K562 (cell line): ENCODE measurements around the gene TCF15. TPM values are rescaled to one million over a fixed set of nuclear protein-coding genes. Genes with fewer than 3 reads are reported as not detected.

Experiments used
- ATAC-seq: fragments of 200-7000 bp; cut with Tn5 transposase; 3 replicates; pipeline ENCODE4 v1.9.1; 2020; ENCODE audit warnings: moderate library complexity
- BruUV-seq: library from RNA; stranded (reverse); fragments of 400-500 nt; replicated peaks from 2 replicates; lab custom pipeline; 2021; lab: Mats Ljungman, UMichigan
- CTCF ChIA-PET: fragments of 300-600 bp; formaldehyde crosslinking; extraction: SDS; loops from one replicate; lab custom pipeline; 2021; ENCODE audit warnings: low intra/inter-chr PET ratio; lab: Yijun Ruan, JAX
- POLR2A ChIA-PET: fragments of 300-600, 350-650 bp; sonication (Branson Sonifier 250); formaldehyde crosslinking; extraction: SDS; loops from one replicate; lab custom pipeline; 2021; ENCODE audit warnings: antibody characterized with exemption, inconsistent platforms; lab: Yijun Ruan, JAX
- DNase-seq, 4 experiments: peaks; one replicate each; pipeline versions ENCODE4 v3.0.0 to v3.0.0-alpha.2; 2011 to 2018; ENCODE audit warnings: low spot score in 3 of 4, mixed read lengths in 3 of 4; ENCODE audit errors: extremely low read depth in 1 of 4
- FAIRE-seq: peaks from 2 replicates; lab custom pipeline; 2011; peaks lifted over from hg19 to GRCh38; lab: Jason Lieb, UNC
- H2AFZ ChIP-seq: 2 replicates; pipeline ENCODE4 v1.6.0; 2011; ENCODE audit warnings: low read depth, low read length, control low read depth, inconsistent platforms
- H3K27ac ChIP-seq: fragments of 200-600 bp; 3 replicates; pipeline ENCODE4 v1.8.0; 2011; ENCODE audit warnings: low read depth, mild to moderate bottlenecking, control low read depth, inconsistent platforms, low read length, moderate library complexity, mixed read lengths; ENCODE audit errors: extremely low read depth
- H3K27me3 ChIP-seq, 2 experiments: fragments of 300-600 bp in 1 of 2; 2 replicates in 1 of 2; 3 replicates in 1 of 2; pipeline versions ENCODE4 v1.6.0 to v1.8.0; 2011; ENCODE audit warnings: inconsistent platforms in 2 of 2, low read length in 2 of 2, mild to moderate bottlenecking in 1 of 2, mixed read lengths in 1 of 2, moderate library complexity in 1 of 2; ENCODE audit not compliant: control insufficient read depth in 2 of 2, insufficient read depth in 2 of 2
- H3K36me3 ChIP-seq: fragments of 300-600 bp; 3 replicates; pipeline ENCODE4 v1.8.0; 2011; ENCODE audit warnings: mild to moderate bottlenecking, low read length, inconsistent platforms; ENCODE audit not compliant: control insufficient read depth, insufficient read depth
- H3K4me1 ChIP-seq, 2 experiments: fragments of 200-600 bp in 1 of 2; replicated peaks in 1 of 2; 2 replicates in 1 of 2; 3 replicates in 1 of 2; pipeline versions ENCODE4 v1.5.1 to v1.8.0; 2011; ENCODE audit warnings: inconsistent platforms in 2 of 2, low read length in 2 of 2, mild to moderate bottlenecking in 1 of 2, mixed read lengths in 1 of 2, moderate library complexity in 1 of 2; ENCODE audit not compliant: control insufficient read depth in 2 of 2, insufficient read depth in 2 of 2
- H3K4me2 ChIP-seq: 2 replicates; pipeline ENCODE4 v1.6.1; 2011; ENCODE audit warnings: low read length, control low read depth, inconsistent platforms, mixed read lengths; ENCODE audit not compliant: insufficient read depth
- H3K4me3 ChIP-seq: fragments of 200-600 bp; sonication (generic), shearing (Covaris generic); 2 replicates; pipeline ENCODE4 v1.5.1; 2016; ENCODE audit warnings: control low read depth, inconsistent platforms
- H3K79me2 ChIP-seq: fragments of 200-600 bp; 3 replicates; pipeline ENCODE4 v1.8.0; 2011; ENCODE audit warnings: low read length, inconsistent platforms; ENCODE audit not compliant: control insufficient read depth, insufficient read depth
- H3K9ac ChIP-seq, 2 experiments: 2 replicates each; pipeline versions ENCODE4 v1.6.0 to v1.6.1; 2011; ENCODE audit warnings: low read depth in 2 of 2, low read length in 2 of 2, control low read depth in 1 of 2, inconsistent platforms in 1 of 2, mild to moderate bottlenecking in 1 of 2, mixed read lengths in 1 of 2; ENCODE audit not compliant: insufficient read depth in 1 of 2
- H3K9me1 ChIP-seq: one replicate; pipeline ENCODE4 v1.6.0; 2011; ENCODE audit warnings: inconsistent platforms, mild to moderate bottlenecking, low read length, moderate library complexity; ENCODE audit not compliant: control insufficient read depth, insufficient read depth
- H3K9me3 ChIP-seq: replicated peaks from 2 replicates; pipeline ENCODE4 v1.5.1; 2011; ENCODE audit warnings: low read depth, low read length, inconsistent platforms; ENCODE audit not compliant: control insufficient read depth, insufficient read depth
- H4K20me1 ChIP-seq: replicated peaks from 2 replicates; pipeline ENCODE4 v1.6.1; 2011; ENCODE audit warnings: low read length, inconsistent platforms, mixed read lengths; ENCODE audit not compliant: control insufficient read depth, insufficient read depth
- ATF7 ChIP-seq: fragments of 450-650 bp; IDR thresholded peaks from 2 replicates; pipeline ENCODE4 v1.7.1; 2014; ENCODE audit warnings: mild to moderate bottlenecking, moderate library complexity
- CREBBP ChIP-seq: IDR thresholded peaks from one replicate; pipeline ENCODE4 v1.6.1; 2012; ENCODE audit warnings: low read depth, mild to moderate bottlenecking, control low read depth, inconsistent platforms, low read length
- CTBP1 ChIP-seq: fragments of 450-650 bp; IDR thresholded peaks from 2 replicates; pipeline ENCODE4 v1.6.1; 2016; ENCODE audit warnings: borderline replicate concordance
- DPF2 ChIP-seq: fragments of 450-650 bp; IDR thresholded peaks from 2 replicates; pipeline ENCODE4 v1.6.1; 2016
- EHMT2 ChIP-seq: fragments of 450-650 bp; IDR thresholded peaks from 2 replicates; pipeline ENCODE4 v1.6.1; 2018; ENCODE audit warnings: antibody characterized with exemption
- ETV6 ChIP-seq, 3 experiments: fragments of 150-350 bp in 1 of 3; sonication (generic) in 1 of 3; formaldehyde crosslinking in 1 of 3; IDR thresholded peaks; 2 replicates each; pipeline versions ENCODE4 v1.6.1 to v1.8.0; 2014 to 2022; ENCODE audit warnings: borderline replicate concordance in 2 of 3, low read depth in 2 of 3, antibody characterized with exemption in 1 of 3, low read length in 1 of 3, mild to moderate bottlenecking in 1 of 3, missing genetic modification reagents in 1 of 3
- FOXA3 ChIP-seq, 2 experiments: fragments of 450-650 bp in 1 of 2; sonication (generic) in 1 of 2; formaldehyde crosslinking; IDR thresholded peaks in 1 of 2; conservative IDR thresholded peaks in 1 of 2; 2 replicates each; pipeline versions ENCODE4 v1.4.0 to v1.8.0; 2020 to 2022; ENCODE audit warnings: mild to moderate bottlenecking in 2 of 2, missing genetic modification reagents in 1 of 2
- GTF2F1 ChIP-seq: IDR thresholded peaks from 2 replicates; pipeline ENCODE4 v1.6.1; 2011; ENCODE audit warnings: low read depth, low read length, improper control_type of control experiment
- HIVEP1 ChIP-seq: fragments of 250-450 bp; sonication (Bioruptor Pico); IDR thresholded peaks from 2 replicates; pipeline ENCODE4 v1.4.0; 2020; ENCODE audit warnings: mild to moderate bottlenecking
- MEF2A ChIP-seq: IDR thresholded peaks from 2 replicates; pipeline ENCODE4 v1.6.1; 2011; ENCODE audit warnings: low read depth, mild to moderate bottlenecking, low read length, moderate library complexity; ENCODE audit not compliant: control insufficient read depth
- NR2C2 ChIP-seq, 2 experiments: fragments of 200-800 bp in 1 of 2; sonication (Bioruptor generic) in 1 of 2; sonication (generic) in 1 of 2; formaldehyde crosslinking in 1 of 2; IDR thresholded peaks; 2 replicates each; pipeline versions ENCODE4 v1.6.1 to v1.8.0; 2016 to 2022; ENCODE audit warnings: mild to moderate bottlenecking in 1 of 2, missing compliant biosample characterization in 1 of 2, missing genetic modification characterization in 1 of 2, missing genetic modification reagents in 1 of 2
- PHTF2 ChIP-seq: fragments of 250-450 bp; sonication (Bioruptor Pico); IDR thresholded peaks from 2 replicates; pipeline ENCODE4 v1.5.0; 2021; ENCODE audit warnings: mild to moderate bottlenecking
- RCOR1 ChIP-seq, 2 experiments: IDR thresholded peaks; 2 replicates each; pipeline ENCODE4 v1.6.1; 2012; ENCODE audit warnings: low read depth in 2 of 2, low read length in 2 of 2, borderline replicate concordance in 1 of 2, improper control_type of control experiment in 1 of 2
- RUNX1 ChIP-seq: sonication (generic); IDR thresholded peaks from 2 replicates; pipeline ENCODE4 v1.6.1; 2016; ENCODE audit warnings: antibody characterized with exemption, low read depth
- TGIF2 ChIP-seq: sonication (generic); formaldehyde crosslinking; IDR thresholded peaks from 2 replicates; pipeline ENCODE4 v1.8.1; 2022; ENCODE audit warnings: mild to moderate bottlenecking, missing genetic modification reagents, moderate library complexity
- USF2 ChIP-seq: sonication (generic); formaldehyde crosslinking; IDR thresholded peaks from 2 replicates; pipeline ENCODE4 v1.5.0; 2020; ENCODE audit warnings: missing genetic modification reagents
- ZBTB17 ChIP-seq: fragments of 450-650 bp; formaldehyde crosslinking; IDR thresholded peaks from 2 replicates; pipeline ENCODE4 v1.4.0; 2020; ENCODE audit warnings: mild to moderate bottlenecking
- ZFPM2 ChIP-seq: fragments of 250-450 bp; sonication (Bioruptor Pico); IDR thresholded peaks from 2 replicates; pipeline ENCODE4 v1.5.1; 2022; ENCODE audit warnings: mild to moderate bottlenecking
- ZNF232 ChIP-seq: sonication (generic); formaldehyde crosslinking; IDR thresholded peaks from 2 replicates; pipeline ENCODE4 v1.8.0; 2022; ENCODE audit warnings: mild to moderate bottlenecking, missing genetic modification reagents
- ZSCAN32 ChIP-seq: fragments of 450-650 bp; formaldehyde crosslinking; IDR thresholded peaks from 2 replicates; pipeline ENCODE4 v1.4.0; 2020; ENCODE audit warnings: mild to moderate bottlenecking, moderate library complexity
- WGBS: fragments of 100-300 bp; shearing (Covaris generic); methylation state at CpG from one replicate; pipeline ENCODE4 v1.1.6; 2016; ENCODE audit warnings: low coverage, mixed read lengths; ENCODE audit not compliant: insufficient coverage; ENCODE audit errors: missing lambda C conversion rate; 5-methylcytosine and 5-hydroxymethylcytosine counted together
- in situ Hi-C: fragments of 300-500 bp; cut with MboI; formaldehyde crosslinking; loops from 4 replicates; pipeline ENCODE4 v1.15.0; 2018; ENCODE audit warnings: inconsistent platforms, mixed read lengths
- intact Hi-C: fragments of 100-400 bp; cut with micrococcal nuclease; formaldehyde crosslinking; loops from 2 replicates; pipeline ENCODE4 v1.14.2; 2022
- polyA plus RNA-seq, 8 experiments: library from polyadenylated mRNA; depleted of rRNA in 4 of 8; stranded (reverse) in 5 of 8; unstranded in 3 of 8; fragments of >200 nt; fragmentation: Nextera tagmentation in 2 of 8; fragmentation: Illumina TruSeq in 1 of 8; extraction: Ambion mirVana in 2 of 8; extraction: Trizol in 1 of 8; gene quantifications; 2 replicates each; pipeline versions ENCODE4 v1.2.1 to v1.2.3, GENCODE V29; 2011 to 2014; ENCODE audit warnings: inconsistent platforms in 1 of 8, missing spikeins in 1 of 8
- total RNA-seq, 7 experiments: library from RNA; depleted of rRNA in 6 of 7; stranded (reverse); fragments of >200 nt in 6 of 7; fragmentation: Illumina TruSeq in 2 of 7; extraction: Trizol in 2 of 7; gene quantifications; 2 replicates each; pipeline versions ENCODE4 v1.2.1 to v1.2.3, GENCODE V29; 2011 to 2021; ENCODE audit warnings: low replicate concordance in 1 of 7

The TCF15 gene
- total and polyA plus RNA-seq, 9 of the 15 experiments (the other 6 are each of a cell fraction or from before 2014, with no cell fraction given), result 0.04 to 5.0 (median 1.2) TPM

DNA sequence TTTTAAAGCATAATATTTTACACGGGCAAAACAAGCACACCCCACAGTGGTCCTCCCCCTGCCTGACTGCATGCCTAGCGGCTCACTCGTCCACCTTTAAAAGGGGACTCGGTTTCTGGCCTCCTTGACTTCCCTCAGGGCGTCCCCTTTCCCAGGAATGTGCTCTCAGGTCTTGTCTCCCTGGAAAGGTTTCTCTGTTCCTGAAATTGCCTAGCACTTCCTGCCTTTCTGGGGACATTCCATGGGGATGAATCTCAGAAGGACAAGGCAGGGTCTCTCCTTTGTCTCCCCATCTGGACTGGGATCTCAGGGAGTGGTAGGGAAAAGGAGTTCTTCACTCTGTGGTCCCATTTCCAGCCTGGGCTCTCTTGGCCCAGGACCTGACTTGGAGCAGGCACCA, 4.9 kb downstream of the TCF15 start:
- intact Hi-C loops (no loop called here), in situ Hi-C loops (no loop called here)
- Histone ChIP-seq H4K20me1 (no peaks in the 10 kb centered on the region), H3K4me2 (no peak overlapping the region), H3K27ac (no peak overlapping the region), H3K9me1 (no peaks in the 10 kb centered on the region), H3K4me1 (peaks cover 0 to 34% of the 10 kb centered on the region in 2 experiments; a peak in 3 of 5 replicates), H3K27me3 (no peaks in the 10 kb centered on the region), H3K9ac (no peak overlapping the region), H3K79me2 (peaks cover 7% of the 10 kb centered on the region; the same call in 2 of the 3 replicates), H3K9me3 (no peaks in the 10 kb centered on the region), H3K4me3 (no peak overlapping the region), H2AFZ (no peak overlapping the region), H3K36me3 (no peaks in the 10 kb centered on the region)
- DNase-seq, result no peak
- TF ChIP-seq EHMT2, result no peak
- TF ChIP-seq CTBP1, result no peak
- no peak for TF ChIP-seq GTF2F1
- no peak for TF ChIP-seq RCOR1 (IDR thresholded peaks at IDR 0.05; ENCODE audit: borderline replicate concordance in 1 of 2, low read depth in 2 of 2, low read length in 2 of 2)
- no peak for TF ChIP-seq ZNF232 (CRISPR knock-in tag)
- TF ChIP-seq ZSCAN32 (CRISPR knock-in tag), result no peak
- TF ChIP-seq ETV6 (IDR thresholded peaks at IDR 0.05; ENCODE audit: borderline replicate concordance in 1 of 2, low read depth in 2 of 2, low read length in 1 of 2), result no peak
- no peak for TF ChIP-seq ETV6 (CRISPR knock-in tag; IDR thresholded peaks at IDR 0.05; ENCODE audit: borderline replicate concordance)
- TF ChIP-seq HIVEP1 (CRISPR knock-in tag), result no peak
- TF ChIP-seq TGIF2 (CRISPR knock-in tag), result no peak
- no peak for TF ChIP-seq DPF2
- TF ChIP-seq NR2C2 (CRISPR knock-in tag; IDR thresholded peaks at IDR 0.05), result no peak
- no peak for TF ChIP-seq NR2C2 (tag; IDR thresholded peaks at IDR 0.05)
- TF ChIP-seq USF2 (CRISPR knock-in tag), result no peak
- no peak for TF ChIP-seq ZBTB17
- TF ChIP-seq MEF2A, result no peak
- no peak for TF ChIP-seq ATF7
- TF ChIP-seq RUNX1, result no peak
- TF ChIP-seq PHTF2 (CRISPR knock-in tag), result no peak
- TF ChIP-seq FOXA3 (CRISPR knock-in tag; conservative IDR thresholded peaks at IDR 0.05 in 1 of 2, IDR thresholded peaks at IDR 0.05 in 1 of 2), result no peak
- no peak for TF ChIP-seq ZFPM2 (CRISPR knock-in tag)
- TF ChIP-seq CREBBP, result no peak
- no TSS peak for BruUV-seq
- CTCF ChIA-PET, result no interaction called here
- FAIRE-seq, result no peak
- ATAC-seq, result no peak
- POLR2A ChIA-PET, result no interaction called here
- WGBS, result 33% methylated on average over 5 of the region's 5 CpGs
